GM23338 (cell line): Measurements from ENCODE around the gene KREMEN2. TPM values are rescaled to one million over a fixed set of nuclear protein-coding genes. Genes with fewer than 3 reads are reported as not detected.

Experiments used
- ATAC-seq: fragments of 200-7000 bp; cut with Tn5 transposase; 3 replicates; pipeline ENCODE4 v1.9.1; 2020
- DNase-seq: peaks from one replicate; pipeline ENCODE4 v3.0.0-alpha.2; 2015; ENCODE audit warnings: low spot score
- H2AFZ ChIP-seq: fragments of 200-600 bp; sonication (generic); 2 replicates; pipeline ENCODE4 v1.8.0; 2016; ENCODE audit warnings: antibody characterized with exemption, mild to moderate bottlenecking, moderate library complexity
- H3F3A ChIP-seq: fragments of 200-600 bp; sonication (generic); replicated peaks from 2 replicates; pipeline ENCODE4 v1.8.0; 2017; ENCODE audit warnings: antibody characterized with exemption, mixed run types, low read depth
- H3K27ac ChIP-seq: fragments of 200-600 bp; sonication (generic); 2 replicates; pipeline ENCODE4 v1.6.1; 2016; ENCODE audit warnings: low read depth
- H3K27me3 ChIP-seq: fragments of 200-600 bp; sonication (generic); 2 replicates; pipeline ENCODE4 v1.8.0; 2016; ENCODE audit warnings: mild to moderate bottlenecking, mixed run types, moderate library complexity; ENCODE audit not compliant: insufficient read depth
- H3K36me3 ChIP-seq: fragments of 200-600 bp; sonication (generic); 2 replicates; pipeline ENCODE4 v1.8.0; 2016; ENCODE audit warnings: mild to moderate bottlenecking; ENCODE audit not compliant: insufficient read depth
- H3K4me1 ChIP-seq: fragments of 200-600 bp; sonication (generic); 2 replicates; pipeline ENCODE4 v1.8.0; 2016; ENCODE audit warnings: mild to moderate bottlenecking, moderate library complexity; ENCODE audit not compliant: insufficient read depth
- H3K4me2 ChIP-seq: fragments of 200-600 bp; sonication (generic); 2 replicates; pipeline ENCODE4 v1.7.1; 2017; ENCODE audit warnings: mixed run types
- H3K4me3 ChIP-seq: fragments of 200-600 bp; sonication (generic); 2 replicates; pipeline ENCODE4 v1.6.1; 2016; ENCODE audit warnings: mixed run types
- H3K79me2 ChIP-seq: fragments of 200-600 bp; sonication (generic); replicated peaks from 2 replicates; pipeline ENCODE4 v1.8.0; 2017; ENCODE audit warnings: mild to moderate bottlenecking; ENCODE audit not compliant: insufficient read depth
- H3K9me2 ChIP-seq: fragments of 200-600 bp; sonication (generic); 2 replicates; pipeline ENCODE4 v1.8.0; 2017; ENCODE audit not compliant: insufficient read depth
- H4K20me1 ChIP-seq: fragments of 200-600 bp; sonication (generic); replicated peaks from 2 replicates; pipeline ENCODE4 v1.8.0; 2017; ENCODE audit warnings: mild to moderate bottlenecking; ENCODE audit not compliant: insufficient read depth
- H3K27ac Mint-ChIP-seq: 2 replicates; pipeline ENCODE4 v1.8.0; 2020; ENCODE audit warnings: inconsistent platforms, mild to moderate bottlenecking, moderate library complexity, mixed read lengths
- H3K27me3 Mint-ChIP-seq: 3 replicates; pipeline ENCODE4 v1.8.0; 2022; ENCODE audit warnings: low read depth, mild to moderate bottlenecking, moderate library complexity, mixed read lengths, inconsistent platforms; ENCODE audit not compliant: insufficient read depth, poor library complexity
- H3K36me3 Mint-ChIP-seq: 3 replicates; pipeline ENCODE4 v1.8.0; 2021; ENCODE audit warnings: low read depth, mild to moderate bottlenecking, inconsistent platforms, moderate library complexity, mixed read lengths
- H3K4me1 Mint-ChIP-seq: 3 replicates; pipeline ENCODE4 v1.8.0; 2020; ENCODE audit warnings: mild to moderate bottlenecking, inconsistent platforms, mixed read lengths
- H3K4me3 Mint-ChIP-seq: 3 replicates; pipeline ENCODE4 v1.8.0; 2021; ENCODE audit warnings: moderate library complexity, mild to moderate bottlenecking, inconsistent platforms, mixed read lengths
- H3K9me3 Mint-ChIP-seq: 3 replicates; pipeline ENCODE4 v1.8.0; 2020; ENCODE audit warnings: moderate library complexity, mild to moderate bottlenecking, inconsistent platforms, mixed read lengths
- CREB1 ChIP-seq: fragments of 250-450 bp; sonication (Bioruptor Pico); IDR thresholded peaks from 2 replicates; pipeline ENCODE4 v1.5.0; 2020; ENCODE audit warnings: low read depth, mild to moderate bottlenecking, moderate library complexity
- EZH2 ChIP-seq: fragments of 200-600 bp; sonication (generic); IDR thresholded peaks from one replicate; pipeline ENCODE4 v1.8.0; 2017; ENCODE audit warnings: antibody characterized with exemption, mild to moderate bottlenecking, low read depth; ENCODE audit not compliant: unreplicated experiment
- EZH2phosphoT487 ChIP-seq: fragments of 200-600 bp; sonication (generic); IDR thresholded peaks from one replicate; pipeline ENCODE4 v1.8.1; 2018; ENCODE audit warnings: antibody characterized with exemption; ENCODE audit not compliant: unreplicated experiment
- JUNB ChIP-seq: IDR thresholded peaks from one replicate; pipeline ENCODE4 v1.6.1; 2016; ENCODE audit warnings: antibody characterized with exemption; ENCODE audit not compliant: unreplicated experiment
- NANOG ChIP-seq: IDR thresholded peaks from 2 replicates; pipeline ENCODE4 v1.6.1; 2016; ENCODE audit warnings: antibody characterized with exemption, borderline replicate concordance
- POLR2AphosphoS5 ChIP-seq: IDR thresholded peaks from 2 replicates; pipeline ENCODE4 v1.6.1; 2016; ENCODE audit warnings: antibody characterized with exemption, low read depth
- STAT1 ChIP-seq: IDR thresholded peaks from one replicate; pipeline ENCODE4 v1.6.1; 2016; ENCODE audit warnings: antibody characterized with exemption; ENCODE audit not compliant: unreplicated experiment
- ZNF114 ChIP-seq: fragments of 250-450 bp; sonication (Bioruptor Pico); IDR thresholded peaks from 2 replicates; pipeline ENCODE4 v1.5.0; 2020; ENCODE audit warnings: mild to moderate bottlenecking, moderate library complexity
- ZNF331 ChIP-seq: fragments of 250-450 bp; sonication (Bioruptor Pico); IDR thresholded peaks from 2 replicates; pipeline ENCODE4 v1.5.0; 2020; ENCODE audit warnings: low read depth, mild to moderate bottlenecking, moderate library complexity
- polyA plus RNA-seq: library from polyadenylated mRNA; unstranded; fragments of >200 nt; fragmentation: Nextera tagmentation; extraction: Ambion mirVana; gene quantifications from 2 replicates; pipeline ENCODE4 v1.2.1, GENCODE V29; 2016
- total RNA-seq: library from RNA; depleted of rRNA; stranded (reverse); fragments of >200 nt; shearing (Covaris generic); gene quantifications from 2 replicates; pipeline ENCODE4 v1.2.3, GENCODE V29; 2014
- TF ChIP-seq, protein P1 (sequence below), 2 experiments: fragments of 200-600 bp in 1 of 2; sonication (generic) in 1 of 2; conservative IDR thresholded peaks; 2 replicates each; pipeline versions ENCODE4 v1.5.1 to v1.6.1; 2016 to 2017; ENCODE audit warnings: antibody characterized with exemption in 2 of 2, low read depth in 2 of 2, mild to moderate bottlenecking in 2 of 2, moderate library complexity in 1 of 2
- TF ChIP-seq, protein P2 (sequence below): IDR thresholded peaks from 2 replicates; pipeline ENCODE4 v1.6.1; 2016; ENCODE audit warnings: antibody characterized with exemption
- TF ChIP-seq, protein P3 (sequence below): IDR thresholded peaks from one replicate; pipeline ENCODE4 v1.6.1; 2018; ENCODE audit warnings: antibody characterized with exemption; ENCODE audit not compliant: unreplicated experiment
- TF ChIP-seq, protein P4 (sequence below): fragments of 250-450 bp; sonication (Bioruptor Pico); IDR thresholded peaks from 2 replicates; pipeline ENCODE4 v1.5.0; 2020; ENCODE audit warnings: mild to moderate bottlenecking, moderate library complexity

Gene KREMEN2
- total and polyA plus RNA-seq, 2 experiments from 2014 or later: 4.9 to 16.1 TPM

DNA sequence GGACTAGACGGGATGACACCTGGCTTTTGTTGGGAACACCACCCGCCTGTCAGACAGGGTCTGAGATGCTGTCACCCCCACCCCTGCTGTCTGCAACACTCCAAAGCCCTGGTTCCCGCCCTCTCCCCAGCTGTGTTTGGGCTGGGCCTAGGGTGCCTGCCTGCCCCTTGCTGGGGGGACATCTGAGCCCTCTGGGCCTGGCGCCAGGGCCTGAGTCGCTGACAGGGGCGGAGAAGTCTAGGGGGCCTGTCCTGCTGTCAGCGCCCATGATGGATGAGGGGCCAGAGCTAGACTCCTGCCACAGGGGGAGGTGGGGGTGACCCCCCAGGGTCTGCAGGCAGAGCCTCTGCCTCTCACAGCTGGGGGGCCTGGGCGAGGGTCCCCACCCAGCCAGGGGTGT is 23.8 kb downstream of the KREMEN2 start:
- peaks cover under 1% of the 10 kb centered on the region; the same call in 1 of the 2 replicates for H3F3A ChIP-seq
- no peaks in the 10 kb centered on the region for H4K20me1 ChIP-seq
- no peak overlapping the region for H3K27ac ChIP-seq
- H3K4me1 ChIP-seq: peaks cover 24% of the 10 kb centered on the region
- no peak overlapping the region for H3K4me2 ChIP-seq
- TF ChIP-seq CREB1 (no peak), EZH2phosphoT487 (no peak), NANOG (no peak), JUNB (no peak), STAT1 (no peak), ZNF114 (no peak), POLR2AphosphoS5 (no peak), EZH2 (no peak), ZNF331 (CRISPR knock-in tag) (no peak)
- TF ChIP-seq, protein P1, sequence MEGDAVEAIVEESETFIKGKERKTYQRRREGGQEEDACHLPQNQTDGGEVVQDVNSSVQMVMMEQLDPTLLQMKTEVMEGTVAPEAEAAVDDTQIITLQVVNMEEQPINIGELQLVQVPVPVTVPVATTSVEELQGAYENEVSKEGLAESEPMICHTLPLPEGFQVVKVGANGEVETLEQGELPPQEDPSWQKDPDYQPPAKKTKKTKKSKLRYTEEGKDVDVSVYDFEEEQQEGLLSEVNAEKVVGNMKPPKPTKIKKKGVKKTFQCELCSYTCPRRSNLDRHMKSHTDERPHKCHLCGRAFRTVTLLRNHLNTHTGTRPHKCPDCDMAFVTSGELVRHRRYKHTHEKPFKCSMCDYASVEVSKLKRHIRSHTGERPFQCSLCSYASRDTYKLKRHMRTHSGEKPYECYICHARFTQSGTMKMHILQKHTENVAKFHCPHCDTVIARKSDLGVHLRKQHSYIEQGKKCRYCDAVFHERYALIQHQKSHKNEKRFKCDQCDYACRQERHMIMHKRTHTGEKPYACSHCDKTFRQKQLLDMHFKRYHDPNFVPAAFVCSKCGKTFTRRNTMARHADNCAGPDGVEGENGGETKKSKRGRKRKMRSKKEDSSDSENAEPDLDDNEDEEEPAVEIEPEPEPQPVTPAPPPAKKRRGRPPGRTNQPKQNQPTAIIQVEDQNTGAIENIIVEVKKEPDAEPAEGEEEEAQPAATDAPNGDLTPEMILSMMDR (conservative IDR thresholded peaks at IDR 0.05; ENCODE audit: low read depth in 2 of 2): no peak
- TF ChIP-seq, protein P2, sequence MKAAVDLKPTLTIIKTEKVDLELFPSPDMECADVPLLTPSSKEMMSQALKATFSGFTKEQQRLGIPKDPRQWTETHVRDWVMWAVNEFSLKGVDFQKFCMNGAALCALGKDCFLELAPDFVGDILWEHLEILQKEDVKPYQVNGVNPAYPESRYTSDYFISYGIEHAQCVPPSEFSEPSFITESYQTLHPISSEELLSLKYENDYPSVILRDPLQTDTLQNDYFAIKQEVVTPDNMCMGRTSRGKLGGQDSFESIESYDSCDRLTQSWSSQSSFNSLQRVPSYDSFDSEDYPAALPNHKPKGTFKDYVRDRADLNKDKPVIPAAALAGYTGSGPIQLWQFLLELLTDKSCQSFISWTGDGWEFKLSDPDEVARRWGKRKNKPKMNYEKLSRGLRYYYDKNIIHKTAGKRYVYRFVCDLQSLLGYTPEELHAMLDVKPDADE: no peak
- TF ChIP-seq, protein P3, sequence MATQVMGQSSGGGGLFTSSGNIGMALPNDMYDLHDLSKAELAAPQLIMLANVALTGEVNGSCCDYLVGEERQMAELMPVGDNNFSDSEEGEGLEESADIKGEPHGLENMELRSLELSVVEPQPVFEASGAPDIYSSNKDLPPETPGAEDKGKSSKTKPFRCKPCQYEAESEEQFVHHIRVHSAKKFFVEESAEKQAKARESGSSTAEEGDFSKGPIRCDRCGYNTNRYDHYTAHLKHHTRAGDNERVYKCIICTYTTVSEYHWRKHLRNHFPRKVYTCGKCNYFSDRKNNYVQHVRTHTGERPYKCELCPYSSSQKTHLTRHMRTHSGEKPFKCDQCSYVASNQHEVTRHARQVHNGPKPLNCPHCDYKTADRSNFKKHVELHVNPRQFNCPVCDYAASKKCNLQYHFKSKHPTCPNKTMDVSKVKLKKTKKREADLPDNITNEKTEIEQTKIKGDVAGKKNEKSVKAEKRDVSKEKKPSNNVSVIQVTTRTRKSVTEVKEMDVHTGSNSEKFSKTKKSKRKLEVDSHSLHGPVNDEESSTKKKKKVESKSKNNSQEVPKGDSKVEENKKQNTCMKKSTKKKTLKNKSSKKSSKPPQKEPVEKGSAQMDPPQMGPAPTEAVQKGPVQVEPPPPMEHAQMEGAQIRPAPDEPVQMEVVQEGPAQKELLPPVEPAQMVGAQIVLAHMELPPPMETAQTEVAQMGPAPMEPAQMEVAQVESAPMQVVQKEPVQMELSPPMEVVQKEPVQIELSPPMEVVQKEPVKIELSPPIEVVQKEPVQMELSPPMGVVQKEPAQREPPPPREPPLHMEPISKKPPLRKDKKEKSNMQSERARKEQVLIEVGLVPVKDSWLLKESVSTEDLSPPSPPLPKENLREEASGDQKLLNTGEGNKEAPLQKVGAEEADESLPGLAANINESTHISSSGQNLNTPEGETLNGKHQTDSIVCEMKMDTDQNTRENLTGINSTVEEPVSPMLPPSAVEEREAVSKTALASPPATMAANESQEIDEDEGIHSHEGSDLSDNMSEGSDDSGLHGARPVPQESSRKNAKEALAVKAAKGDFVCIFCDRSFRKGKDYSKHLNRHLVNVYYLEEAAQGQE: no peak
- TF ChIP-seq, protein P4, sequence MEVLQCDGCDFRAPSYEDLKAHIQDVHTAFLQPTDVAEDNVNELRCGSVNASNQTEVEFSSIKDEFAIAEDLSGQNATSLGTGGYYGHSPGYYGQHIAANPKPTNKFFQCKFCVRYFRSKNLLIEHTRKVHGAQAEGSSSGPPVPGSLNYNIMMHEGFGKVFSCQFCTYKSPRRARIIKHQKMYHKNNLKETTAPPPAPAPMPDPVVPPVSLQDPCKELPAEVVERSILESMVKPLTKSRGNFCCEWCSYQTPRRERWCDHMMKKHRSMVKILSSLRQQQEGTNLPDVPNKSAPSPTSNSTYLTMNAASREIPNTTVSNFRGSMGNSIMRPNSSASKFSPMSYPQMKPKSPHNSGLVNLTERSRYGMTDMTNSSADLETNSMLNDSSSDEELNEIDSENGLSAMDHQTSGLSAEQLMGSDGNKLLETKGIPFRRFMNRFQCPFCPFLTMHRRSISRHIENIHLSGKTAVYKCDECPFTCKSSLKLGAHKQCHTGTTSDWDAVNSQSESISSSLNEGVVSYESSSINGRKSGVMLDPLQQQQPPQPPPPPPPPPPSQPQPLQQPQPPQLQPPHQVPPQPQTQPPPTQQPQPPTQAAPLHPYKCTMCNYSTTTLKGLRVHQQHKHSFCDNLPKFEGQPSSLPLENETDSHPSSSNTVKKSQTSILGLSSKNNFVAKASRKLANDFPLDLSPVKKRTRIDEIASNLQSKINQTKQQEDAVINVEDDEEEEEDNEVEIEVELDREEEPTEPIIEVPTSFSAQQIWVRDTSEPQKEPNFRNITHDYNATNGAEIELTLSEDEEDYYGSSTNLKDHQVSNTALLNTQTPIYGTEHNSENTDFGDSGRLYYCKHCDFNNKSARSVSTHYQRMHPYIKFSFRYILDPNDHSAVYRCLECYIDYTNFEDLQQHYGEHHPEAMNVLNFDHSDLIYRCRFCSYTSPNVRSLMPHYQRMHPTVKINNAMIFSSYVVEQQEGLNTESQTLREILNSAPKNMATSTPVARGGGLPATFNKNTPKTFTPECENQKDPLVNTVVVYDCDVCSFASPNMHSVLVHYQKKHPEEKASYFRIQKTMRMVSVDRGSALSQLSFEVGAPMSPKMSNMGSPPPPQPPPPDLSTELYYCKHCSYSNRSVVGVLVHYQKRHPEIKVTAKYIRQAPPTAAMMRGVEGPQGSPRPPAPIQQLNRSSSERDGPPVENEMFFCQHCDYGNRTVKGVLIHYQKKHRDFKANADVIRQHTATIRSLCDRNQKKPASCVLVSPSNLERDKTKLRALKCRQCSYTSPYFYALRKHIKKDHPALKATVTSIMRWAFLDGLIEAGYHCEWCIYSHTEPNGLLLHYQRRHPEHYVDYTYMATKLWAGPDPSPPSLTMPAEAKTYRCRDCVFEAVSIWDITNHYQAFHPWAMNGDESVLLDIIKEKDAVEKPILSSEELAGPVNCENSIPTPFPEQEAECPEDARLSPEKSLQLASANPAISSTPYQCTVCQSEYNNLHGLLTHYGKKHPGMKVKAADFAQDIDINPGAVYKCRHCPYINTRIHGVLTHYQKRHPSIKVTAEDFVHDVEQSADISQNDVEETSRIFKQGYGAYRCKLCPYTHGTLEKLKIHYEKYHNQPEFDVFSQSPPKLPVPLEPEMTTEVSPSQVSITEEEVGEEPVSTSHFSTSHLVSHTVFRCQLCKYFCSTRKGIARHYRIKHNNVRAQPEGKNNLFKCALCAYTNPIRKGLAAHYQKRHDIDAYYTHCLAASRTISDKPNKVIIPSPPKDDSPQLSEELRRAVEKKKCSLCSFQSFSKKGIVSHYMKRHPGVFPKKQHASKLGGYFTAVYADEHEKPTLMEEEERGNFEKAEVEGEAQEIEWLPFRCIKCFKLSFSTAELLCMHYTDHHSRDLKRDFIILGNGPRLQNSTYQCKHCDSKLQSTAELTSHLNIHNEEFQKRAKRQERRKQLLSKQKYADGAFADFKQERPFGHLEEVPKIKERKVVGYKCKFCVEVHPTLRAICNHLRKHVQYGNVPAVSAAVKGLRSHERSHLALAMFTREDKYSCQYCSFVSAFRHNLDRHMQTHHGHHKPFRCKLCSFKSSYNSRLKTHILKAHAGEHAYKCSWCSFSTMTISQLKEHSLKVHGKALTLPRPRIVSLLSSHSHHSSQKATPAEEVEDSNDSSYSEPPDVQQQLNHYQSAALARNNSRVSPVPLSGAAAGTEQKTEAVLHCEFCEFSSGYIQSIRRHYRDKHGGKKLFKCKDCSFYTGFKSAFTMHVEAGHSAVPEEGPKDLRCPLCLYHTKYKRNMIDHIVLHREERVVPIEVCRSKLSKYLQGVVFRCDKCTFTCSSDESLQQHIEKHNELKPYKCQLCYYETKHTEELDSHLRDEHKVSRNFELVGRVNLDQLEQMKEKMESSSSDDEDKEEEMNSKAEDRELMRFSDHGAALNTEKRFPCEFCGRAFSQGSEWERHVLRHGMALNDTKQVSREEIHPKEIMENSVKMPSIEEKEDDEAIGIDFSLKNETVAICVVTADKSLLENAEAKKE (CRISPR knock-in tag): no peak
- H3K4me3 ChIP-seq: no peak overlapping the region
- Mint-ChIP-seq H3K4me3 (no peak overlapping the region), H3K27me3 (peaks cover 7% of the 10 kb centered on the region), H3K27ac (no peak overlapping the region), H3K9me3 (no peaks in the 10 kb centered on the region), H3K4me1 (peaks cover 32% of the 10 kb centered on the region), H3K36me3 (no peaks in the 10 kb centered on the region)
- no peaks in the 10 kb centered on the region for H3K79me2 ChIP-seq
- H3K9me2 ChIP-seq: no peaks in the 10 kb centered on the region
- H2AFZ ChIP-seq: no peak overlapping the region
- no peaks in the 10 kb centered on the region for H3K27me3 ChIP-seq
- ATAC-seq (no peak), DNase-seq (no peak)
- H3K36me3 ChIP-seq: no peaks in the 10 kb centered on the region
